ENCODE results near the gene DPYD.

DNA sequence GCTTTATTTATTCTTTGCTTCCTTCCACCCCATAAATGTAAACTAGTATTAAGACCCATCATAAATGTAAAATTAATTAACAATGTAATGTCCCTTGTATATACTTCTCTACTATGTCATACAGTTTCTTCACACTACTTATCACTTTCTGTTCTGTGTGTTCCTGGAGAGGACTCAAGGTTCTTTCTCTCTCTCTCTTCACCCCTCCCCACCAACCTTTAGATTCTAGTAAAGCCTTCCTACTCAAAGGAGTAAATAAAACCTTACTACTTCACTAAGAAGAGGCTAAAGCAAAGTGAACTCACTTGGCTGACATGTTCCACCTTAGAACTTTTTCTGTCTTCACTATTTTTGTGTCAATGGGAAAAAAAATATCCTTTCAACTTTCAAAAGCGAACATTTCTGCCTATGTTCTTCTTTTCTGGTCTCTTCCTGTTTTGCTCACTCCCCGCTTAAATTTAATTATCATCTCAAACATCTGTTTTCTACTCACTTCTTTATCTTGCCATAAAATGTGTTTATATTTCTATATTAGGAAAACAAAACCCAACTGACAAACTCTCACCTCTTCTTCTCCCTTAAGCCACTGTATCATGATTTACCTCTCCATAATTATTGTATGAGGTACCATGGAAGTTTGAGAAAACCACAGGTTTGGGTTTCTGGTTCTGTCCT lies 260.3 kb downstream of the DPYD start:
- TF ChIP-seq, protein P1, sequence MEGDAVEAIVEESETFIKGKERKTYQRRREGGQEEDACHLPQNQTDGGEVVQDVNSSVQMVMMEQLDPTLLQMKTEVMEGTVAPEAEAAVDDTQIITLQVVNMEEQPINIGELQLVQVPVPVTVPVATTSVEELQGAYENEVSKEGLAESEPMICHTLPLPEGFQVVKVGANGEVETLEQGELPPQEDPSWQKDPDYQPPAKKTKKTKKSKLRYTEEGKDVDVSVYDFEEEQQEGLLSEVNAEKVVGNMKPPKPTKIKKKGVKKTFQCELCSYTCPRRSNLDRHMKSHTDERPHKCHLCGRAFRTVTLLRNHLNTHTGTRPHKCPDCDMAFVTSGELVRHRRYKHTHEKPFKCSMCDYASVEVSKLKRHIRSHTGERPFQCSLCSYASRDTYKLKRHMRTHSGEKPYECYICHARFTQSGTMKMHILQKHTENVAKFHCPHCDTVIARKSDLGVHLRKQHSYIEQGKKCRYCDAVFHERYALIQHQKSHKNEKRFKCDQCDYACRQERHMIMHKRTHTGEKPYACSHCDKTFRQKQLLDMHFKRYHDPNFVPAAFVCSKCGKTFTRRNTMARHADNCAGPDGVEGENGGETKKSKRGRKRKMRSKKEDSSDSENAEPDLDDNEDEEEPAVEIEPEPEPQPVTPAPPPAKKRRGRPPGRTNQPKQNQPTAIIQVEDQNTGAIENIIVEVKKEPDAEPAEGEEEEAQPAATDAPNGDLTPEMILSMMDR (IDR thresholded peaks at IDR 0.05): no peak
- TF ChIP-seq ZFX (IDR thresholded peaks at IDR 0.05; ENCODE audit: borderline replicate concordance): no peak
